GM18507 (cell line): ENCODE data around the gene HPSE.

ENCODE experiments used
- DNase-seq: peaks from one replicate; pipeline ENCODE4 v3.0.0; 2011; ENCODE audit warnings: low read depth; ENCODE audit not compliant: insufficient read length; ENCODE audit errors: extremely low spot score
- FAIRE-seq: peaks from 2 replicates; lab custom pipeline; 2011; peaks lifted over from hg19 to GRCh38; lab: Jason Lieb, UNC

The HPSE gene

DNA sequence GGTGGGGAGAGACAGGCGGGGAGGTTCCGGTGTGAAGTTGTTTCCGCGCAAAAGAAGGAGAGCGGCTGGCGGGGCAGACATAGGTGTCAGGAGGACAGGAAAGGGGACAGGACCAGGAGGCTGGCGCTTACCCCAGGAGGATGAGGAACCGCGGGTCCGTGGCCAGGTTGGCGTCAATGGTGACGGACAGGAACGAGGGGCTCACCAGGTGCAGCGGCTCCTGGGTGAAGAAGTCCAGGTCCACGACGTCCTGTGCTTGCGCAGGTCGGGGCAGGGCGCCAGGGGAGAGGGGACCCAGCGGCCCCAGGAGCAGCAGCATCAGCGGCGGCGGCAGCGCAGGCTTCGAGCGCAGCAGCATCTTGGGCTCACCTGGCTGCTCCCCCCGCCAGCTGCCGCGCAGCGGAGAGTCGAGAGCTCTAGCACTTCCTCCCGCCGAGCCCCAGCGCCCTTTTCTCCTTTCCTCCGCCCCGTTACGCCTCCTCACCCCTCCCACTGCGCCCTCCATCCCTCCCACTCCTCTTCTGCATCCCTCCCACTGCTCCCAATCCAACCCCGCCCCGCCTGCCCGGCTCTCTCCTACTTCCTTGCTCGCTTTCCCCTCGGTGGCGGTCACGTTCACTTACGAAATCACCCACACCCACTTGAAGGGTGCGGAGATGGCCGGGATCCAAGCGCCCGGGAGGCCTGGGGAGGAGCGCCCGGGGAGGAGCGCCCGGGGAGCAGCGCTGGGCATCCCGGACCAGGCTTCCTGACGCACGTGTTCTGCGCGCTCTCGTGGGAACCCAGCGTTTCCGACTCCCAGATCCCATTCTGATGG, at the start of gene HPSE:
Gene HPSE (minus strand): TSS at position 424 of the 817 bp plus-strand sequence. CDS start 66 bp downstream, at position 358.
- FAIRE-seq (peak; percentile 88), DNase-seq (peak; percentile 52)

DNA sequence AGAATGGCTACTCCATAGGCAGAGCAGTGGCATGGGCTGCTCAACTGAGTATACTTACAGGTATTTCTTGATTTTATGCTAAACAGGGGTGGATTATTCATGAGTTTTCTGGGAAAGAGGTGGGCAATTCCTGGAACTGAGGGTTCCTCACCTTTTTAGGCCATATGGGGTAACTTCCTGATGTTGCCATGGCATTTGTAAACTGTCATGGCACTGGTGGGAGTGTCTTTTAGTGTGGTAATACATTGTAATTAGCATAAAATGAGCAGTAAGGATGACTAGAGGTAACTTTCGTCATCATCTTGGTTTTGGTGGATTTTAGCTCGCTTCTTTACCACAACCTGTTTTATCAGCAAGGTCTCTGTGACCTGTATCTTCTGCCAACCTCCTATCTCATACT, 48.2 kb upstream of the HPSE start:
- DNase-seq (no peak), FAIRE-seq (no peak)

DNA sequence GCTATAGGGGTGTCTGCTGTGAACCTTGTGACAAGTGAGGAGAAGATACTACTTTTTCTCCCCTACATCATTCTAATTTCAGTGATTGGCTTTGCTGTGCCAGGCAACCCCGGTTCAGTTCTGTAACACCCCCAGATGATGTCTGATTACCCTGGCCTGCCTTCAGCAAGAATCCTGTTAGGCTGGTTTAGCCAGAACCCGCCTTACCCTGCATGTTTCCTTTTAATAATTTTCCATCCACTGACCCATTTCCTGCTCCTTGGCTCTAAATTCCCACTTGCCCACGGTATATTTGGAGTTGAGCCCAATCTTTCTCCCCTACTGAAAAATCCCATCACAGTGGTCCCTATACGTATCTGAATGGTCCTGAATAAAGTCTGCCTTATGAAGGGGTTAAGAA, 46.5 kb upstream of the HPSE start:
- FAIRE-seq (no peak), DNase-seq (no peak)

DNA sequence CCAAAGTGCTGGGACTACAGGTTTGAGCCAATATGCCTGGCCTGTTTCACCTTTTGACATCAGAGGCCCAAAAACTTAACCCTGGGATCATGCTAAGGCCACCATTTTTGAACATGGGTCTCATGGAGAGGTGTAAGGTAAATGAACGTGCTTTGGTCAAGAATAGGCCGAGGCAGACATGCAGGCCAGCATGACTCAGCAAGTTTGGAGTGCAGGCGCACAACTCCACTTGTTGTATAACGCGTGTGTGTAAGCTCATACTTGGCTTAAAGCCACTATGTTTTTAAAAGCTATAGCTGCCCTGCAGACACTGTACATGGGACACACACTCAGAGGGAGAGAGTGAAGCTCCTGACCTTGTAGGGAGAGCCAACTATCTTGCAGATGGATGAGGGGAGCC, 43.8 kb upstream of the HPSE start:
- no peak for FAIRE-seq
- no peak for DNase-seq

DNA sequence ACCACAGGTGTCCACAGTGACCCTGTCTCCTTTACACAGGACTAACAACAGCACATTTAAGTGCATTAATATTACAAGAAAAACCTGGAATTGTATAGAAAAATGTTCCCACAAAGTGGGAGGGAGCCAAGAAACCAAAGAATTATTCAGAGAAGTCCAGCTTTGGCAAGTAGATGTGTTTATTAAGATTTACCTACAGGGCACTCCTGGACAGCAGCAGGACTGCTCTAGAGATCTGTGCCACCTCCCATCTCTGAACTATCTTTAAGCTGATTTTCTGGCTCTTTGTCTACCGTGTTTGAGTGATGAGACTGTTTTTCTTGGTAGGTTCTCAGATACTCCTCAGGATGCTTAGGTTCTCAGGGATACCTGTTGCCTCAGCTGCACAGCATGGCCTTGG, 38.3 kb upstream of the HPSE start:
- no peak for FAIRE-seq

DNA sequence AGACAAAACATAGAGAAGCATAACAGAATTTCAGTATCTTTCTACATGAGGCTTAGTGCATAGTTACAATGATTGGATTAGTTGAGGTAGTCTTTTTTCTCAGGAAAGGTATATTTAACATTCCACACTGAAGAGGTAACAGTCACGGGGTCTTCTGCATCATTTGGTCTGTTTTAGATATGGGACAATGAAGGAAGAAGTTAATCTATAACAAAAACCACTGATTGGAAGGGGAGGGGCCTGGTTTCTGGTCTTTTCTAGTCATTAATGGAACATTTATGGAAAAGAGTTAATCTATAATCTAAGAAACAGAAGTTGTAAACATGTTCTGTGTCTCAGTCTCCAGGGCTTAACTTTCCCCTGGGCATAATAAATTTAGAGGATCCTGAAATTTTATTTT, 37.3 kb upstream of the HPSE start:
- FAIRE-seq (no peak), DNase-seq (no peak)

More for the DNA sequence above, 38.3 kb upstream of the HPSE start:
- no peak for DNase-seq

DNA sequence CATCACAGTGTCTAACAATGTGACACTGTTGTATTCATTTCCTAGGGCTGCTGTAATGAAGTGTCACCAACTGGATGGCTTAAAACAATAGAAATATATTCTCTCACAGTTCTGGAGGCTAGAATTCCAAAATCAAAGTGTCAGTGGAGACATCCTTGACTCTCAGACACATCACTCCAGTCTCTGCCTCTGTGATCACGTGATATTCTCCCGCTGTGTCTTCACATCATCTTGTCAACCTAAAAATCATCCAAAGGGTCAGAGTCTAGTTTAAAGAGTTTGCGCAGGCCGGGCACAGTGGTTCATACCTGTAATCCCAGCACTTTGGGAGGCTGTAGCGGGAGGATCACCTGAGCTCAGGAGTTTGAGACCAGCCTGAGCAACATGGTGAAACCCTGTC, 36.6 kb upstream of the HPSE start:
- no peak for FAIRE-seq
- DNase-seq: no peak

DNA sequence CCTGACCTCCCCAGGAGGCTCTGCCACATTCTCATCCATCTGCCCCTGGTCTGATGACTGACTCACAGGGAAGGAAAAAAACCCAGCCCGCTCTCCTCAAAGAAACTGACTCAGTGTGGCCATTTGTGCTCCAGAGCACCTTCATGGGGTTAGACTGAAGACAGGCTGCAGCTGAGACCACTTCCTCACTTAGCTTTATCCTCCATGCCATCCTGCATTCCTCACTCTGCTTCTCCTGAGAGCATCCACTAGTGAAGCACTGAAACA, 35.9 kb upstream of the HPSE start:
- DNase-seq (no peak), FAIRE-seq (no peak)

DNA sequence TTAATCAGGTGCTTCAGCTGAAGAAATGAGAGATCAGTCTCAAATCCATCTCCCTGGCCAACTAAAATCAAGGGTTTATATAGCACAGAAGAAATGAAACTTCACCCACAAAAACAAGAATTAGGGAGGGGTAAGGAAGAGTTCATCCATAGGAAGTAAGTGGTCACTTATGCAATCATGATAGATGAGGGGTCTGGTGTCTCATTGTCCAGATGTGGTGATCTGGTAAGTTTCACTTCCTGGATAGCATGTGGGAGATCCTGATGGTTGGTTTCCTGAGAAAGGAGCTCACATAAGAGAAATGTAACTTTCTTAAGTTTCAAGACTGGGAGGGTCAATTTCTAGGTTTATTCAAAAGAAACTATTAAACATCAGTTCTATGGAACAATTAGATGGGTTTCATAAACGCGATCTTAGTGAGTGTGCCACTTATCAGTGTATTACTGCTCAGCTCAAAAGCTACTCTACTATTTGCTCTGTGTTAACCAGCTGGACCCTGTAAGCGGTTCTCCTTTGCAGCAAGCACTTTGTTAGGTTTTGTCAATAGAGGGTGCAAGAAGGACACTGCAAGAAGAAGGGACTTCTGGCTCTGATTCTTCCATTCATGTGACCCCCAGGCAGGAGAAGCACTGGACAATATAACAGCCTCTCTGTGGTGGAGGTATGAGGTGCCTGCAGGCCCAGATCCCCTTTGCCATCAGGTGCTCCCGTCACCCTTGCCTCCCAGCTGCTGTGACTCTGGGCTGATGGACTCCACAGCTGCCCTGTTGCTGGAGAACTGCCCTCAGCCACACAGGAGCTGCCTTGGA, 35.4 kb upstream of the HPSE start:
- FAIRE-seq: no peak
- DNase-seq: no peak

DNA sequence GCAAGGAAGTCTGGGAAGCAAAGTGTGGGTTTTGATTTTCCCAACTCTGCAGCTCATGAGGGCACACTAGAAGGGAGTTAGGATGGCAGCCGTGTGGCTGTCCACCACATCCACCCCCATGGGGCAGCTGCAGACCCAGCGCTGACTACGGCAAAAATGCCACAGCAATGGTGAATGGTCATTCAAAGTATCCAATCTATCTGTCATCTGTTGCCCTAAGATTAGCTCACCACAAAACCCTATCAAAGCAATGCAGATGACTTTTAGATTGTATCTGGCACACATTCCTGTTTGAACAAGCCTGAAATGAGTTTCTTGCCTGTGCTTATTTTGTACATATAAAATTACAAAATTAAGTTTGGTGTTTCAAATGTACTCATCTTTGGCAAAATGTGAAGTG, 29.7 kb upstream of the HPSE start:
- DNase-seq: no peak
- FAIRE-seq: no peak

DNA sequence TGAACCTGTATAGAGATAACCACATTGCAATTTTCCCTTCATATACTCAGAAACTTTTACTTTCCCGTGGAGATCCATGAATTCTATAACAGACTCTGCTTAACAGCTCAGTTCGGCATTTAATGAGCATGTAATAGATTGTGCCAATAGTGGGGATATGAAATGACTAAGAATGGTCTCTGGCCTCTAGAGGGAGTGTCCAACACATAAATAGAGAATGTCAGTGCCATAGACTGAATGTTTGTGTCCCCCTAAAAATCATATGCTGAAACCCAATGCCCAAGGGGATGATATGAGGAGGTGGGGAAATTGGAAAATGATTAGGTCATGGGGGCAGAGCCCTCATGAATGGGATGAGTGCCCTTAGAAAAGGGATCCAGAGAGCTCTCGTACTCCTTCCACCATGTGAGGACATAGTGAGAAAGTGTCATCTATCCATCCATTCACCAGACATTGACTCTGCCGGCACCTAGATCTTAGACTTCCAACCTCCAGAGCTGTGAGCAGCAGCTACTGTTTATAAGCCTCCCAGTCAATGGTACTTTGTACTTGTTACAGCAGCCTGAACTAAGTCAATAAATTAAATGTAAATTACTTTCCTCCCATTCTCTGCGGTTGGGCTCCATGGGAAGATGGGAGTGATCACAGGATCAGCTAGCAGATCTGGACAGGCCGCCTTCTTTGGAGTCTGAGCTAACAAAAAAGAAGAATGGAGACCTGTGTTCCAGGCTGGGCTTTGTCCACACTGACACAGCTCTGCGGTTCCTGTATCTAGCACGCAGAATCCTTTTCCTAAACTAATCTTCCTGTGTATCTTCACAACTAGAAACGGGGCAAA, 28.1 kb upstream of the HPSE start:
- peak; percentile 63 for FAIRE-seq

DNA sequence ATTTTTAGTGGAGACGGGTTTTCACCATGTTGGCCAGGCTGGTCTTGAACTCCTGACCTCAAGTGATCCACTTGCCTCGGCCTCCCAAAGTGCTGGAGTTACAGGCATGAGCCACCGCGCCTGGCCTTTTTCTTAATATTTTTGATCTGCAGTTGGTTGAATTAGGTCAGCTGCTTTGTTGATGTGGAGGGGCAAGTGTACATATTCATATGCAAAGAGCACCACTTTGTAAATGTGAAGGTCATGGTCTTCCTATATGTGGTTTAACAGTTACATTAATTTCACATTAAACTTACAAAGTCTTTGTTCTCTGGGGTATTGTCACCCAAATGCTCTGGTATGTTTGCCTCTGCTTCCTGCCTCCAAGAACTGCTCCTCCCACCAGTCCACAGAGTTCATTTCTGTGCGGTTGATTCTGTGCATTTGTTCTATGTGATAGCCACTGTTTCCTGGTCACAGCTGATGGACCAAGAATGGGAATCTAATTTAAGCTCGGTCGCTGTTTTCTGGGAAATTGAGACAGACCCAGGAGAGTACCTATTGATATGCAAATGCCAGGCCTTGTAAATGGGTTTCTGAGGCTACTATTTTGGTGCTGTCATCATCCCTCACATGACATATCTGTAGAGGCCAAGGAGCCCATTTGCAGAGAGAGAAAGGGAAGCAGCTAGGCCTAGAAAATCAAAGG, 26.9 kb upstream of the HPSE start:
- DNase-seq (no peak), FAIRE-seq (no peak)

More for the DNA sequence above, 28.1 kb upstream of the HPSE start:
- no peak for DNase-seq

DNA sequence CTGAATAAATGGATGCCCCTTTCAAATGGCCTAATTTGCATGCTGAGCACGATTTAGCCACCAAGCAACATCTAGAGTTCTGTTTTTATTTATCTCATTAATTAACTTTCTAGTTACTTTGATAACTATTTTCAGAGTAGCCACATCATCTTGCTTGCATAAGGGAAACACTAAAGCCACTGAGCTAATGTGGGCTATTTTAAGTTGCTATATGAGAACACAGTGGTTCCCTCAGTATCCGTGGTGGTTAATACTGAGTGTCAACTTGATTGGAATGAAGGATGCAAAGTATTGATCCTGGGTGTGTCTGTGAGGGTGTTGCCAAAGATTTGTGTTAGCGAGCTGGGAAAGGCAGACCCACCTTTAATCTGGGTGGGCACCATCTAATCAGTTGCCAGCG, 25.4 kb upstream of the HPSE start:
- DNase-seq: no peak
- no peak for FAIRE-seq

DNA sequence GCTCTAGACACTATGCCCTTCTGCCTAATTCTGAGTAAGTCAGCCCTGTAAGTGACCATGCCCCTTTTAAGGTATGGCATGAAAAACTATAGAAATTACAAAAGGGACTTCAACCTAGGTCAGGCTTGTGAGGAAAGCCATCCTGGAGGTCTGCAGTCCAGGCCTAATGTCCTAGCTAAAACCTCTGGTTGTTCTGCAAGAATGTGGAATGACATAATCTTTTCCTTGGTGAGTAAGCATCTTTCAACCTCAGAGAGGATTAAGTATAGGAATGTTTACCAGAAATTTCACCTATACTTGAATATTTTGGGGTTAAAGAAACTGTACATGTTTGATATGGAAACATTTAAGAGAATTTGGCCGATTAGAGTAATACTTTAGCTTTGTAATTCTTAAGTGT, 23.8 kb upstream of the HPSE start:
- DNase-seq: no peak
- FAIRE-seq: no peak

DNA sequence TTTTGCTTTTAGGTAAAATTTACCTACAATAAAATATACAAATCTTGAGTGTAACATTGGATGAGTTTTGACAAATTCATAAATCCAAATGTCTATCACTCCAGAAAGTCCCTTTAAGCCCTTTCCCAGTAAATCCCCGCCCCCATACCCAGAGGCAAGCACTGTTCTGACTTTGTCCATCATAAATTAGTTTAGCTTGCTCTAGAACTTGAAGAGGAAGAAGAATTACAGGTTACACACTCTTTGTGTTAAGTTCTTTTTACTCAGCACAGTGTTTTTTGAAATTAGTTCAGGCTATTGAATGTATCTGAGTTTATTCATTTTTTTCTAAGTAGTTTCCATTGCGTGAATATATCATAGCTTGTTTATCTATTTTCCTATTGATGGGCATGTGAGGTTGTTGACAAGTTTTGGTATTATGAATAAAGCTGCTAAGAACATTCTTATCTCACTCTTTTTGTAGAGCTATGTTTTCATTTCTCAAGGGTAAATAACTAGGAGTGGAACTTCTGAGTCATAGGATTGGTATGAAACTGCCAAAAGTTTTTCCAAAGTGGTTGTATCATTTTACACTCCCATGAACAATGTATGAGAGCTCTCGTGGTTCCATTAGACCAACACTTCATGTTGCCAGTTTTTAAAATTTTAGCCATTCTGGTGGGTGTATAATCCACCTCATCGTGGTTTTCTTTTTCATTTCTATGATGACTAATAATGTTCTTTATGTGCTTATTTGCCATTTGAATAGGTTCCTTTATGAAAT, 22.4 kb upstream of the HPSE start:
- FAIRE-seq (peak; percentile 45), DNase-seq (no peak)

DNA sequence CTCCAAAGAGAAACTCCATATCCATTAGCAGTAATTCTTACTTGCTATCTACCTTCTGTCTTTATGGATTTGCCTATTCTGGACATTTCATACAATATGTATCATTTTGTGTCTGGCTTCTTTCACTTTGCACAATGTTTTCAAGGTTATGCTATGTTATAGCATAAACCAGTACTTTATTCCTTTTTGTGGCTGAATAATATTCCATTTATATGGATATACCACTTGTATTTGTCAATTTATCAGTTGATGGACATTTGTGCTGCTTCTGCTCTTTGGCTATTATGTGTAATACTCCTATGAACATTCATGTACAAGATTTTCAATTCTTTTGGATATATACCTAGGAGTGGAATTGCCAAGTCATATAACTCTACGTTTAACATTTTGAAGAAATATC, 18.9 kb upstream of the HPSE start:
- FAIRE-seq (no peak), DNase-seq (no peak)

DNA sequence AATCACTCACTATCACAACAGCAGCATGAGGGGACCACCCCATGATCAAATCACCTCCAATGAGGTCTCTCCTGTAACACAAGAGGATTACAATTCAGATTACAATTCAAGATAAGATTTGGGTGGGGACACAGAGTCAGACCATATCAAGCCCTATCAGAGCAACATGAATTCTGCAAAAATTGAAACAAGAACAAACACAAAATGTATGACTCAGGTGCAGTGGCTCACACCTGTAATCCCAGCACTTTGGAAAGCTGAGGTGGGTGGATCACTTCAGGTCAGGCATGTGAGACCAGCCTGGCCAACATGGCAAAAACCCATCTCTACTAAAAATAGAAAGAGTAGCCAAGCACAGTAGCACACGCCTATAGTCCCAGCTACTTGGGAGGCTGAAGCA, 13.4 kb upstream of the HPSE start:
- FAIRE-seq (peak; percentile 26), DNase-seq (no peak)

DNA sequence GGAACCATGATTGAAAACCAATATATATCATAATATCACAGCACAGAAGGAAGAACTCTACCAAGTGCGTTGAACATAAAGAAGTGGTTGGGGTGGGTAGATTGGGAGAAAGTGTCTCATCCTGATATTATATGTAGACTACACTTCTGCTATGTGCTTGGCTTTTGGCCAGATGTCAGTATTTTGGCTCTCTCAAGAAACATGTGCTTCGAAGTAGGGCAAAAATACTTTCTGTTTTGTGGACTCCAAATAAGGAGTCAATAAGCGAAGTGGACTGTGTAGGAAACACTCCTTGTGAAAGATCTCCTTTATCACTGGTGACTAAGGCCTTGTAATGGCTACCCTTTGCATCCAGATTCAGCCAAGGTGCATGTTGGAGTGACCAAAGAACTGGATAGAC, 7.8 kb upstream of the HPSE start:
- FAIRE-seq (no peak), DNase-seq (no peak)

DNA sequence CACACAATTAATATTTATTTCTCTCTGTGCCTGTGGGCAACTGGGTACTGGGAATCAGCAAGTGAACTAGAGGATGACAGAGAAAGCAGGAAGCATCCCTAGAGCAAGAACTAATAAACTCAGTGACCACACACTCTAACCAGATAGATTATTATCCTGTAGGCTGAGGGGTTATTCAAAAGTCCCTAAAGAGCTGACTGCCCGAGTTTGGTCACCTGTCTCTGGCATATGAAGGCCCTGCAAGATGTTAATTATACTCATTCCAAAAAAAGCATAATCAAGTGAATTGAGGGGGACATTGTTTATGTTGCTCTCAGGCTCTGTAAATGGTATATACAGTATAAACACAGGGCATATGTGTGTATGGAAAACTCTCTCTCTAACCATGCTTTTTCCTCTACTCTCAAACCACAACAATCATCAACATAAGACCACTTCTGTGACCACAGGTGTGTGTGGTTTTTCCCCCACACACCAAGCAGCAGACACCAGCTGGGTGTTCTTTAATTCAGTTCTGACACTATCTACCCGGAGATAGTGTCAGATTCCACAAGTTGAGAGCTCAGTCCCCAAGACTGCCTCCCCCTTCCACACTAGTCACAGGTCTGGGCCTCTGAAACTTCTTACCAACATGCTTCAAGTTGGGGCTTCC, 6.2 kb upstream of the HPSE start:
- DNase-seq: no peak
- peak; percentile 64 for FAIRE-seq
